HEK293 (cell line): ENCODE measurements around the gene GNG4.
"Not testable (repeated sequence)": the region's sequence is repeated elsewhere in the genome, so short reads cannot be mapped to it uniquely, and the experiment has no call there.

ENCODE experiments used
- GLI4 ChIP-seq: fragments of 450-650 bp; formaldehyde crosslinking; IDR thresholded peaks from 2 replicates; pipeline ENCODE4 v1.5.1; 2016; ENCODE audit warnings: missing biosample characterization, missing genetic modification characterization
- HOXA7 ChIP-seq: sonication (generic); formaldehyde crosslinking; IDR thresholded peaks from 2 replicates; pipeline ENCODE4 v1.8.1; 2022; ENCODE audit warnings: missing genetic modification reagents, borderline replicate concordance
- ZBTB1 ChIP-seq: fragments of 450-650 bp; formaldehyde crosslinking; IDR thresholded peaks from 2 replicates; pipeline ENCODE4 v1.5.1; 2016; ENCODE audit warnings: missing biosample characterization, missing genetic modification characterization
- ZNF10 ChIP-seq: fragments of 450-650 bp; formaldehyde crosslinking; IDR thresholded peaks from 2 replicates; pipeline ENCODE4 v1.5.1; 2017; ENCODE audit warnings: missing biosample characterization, missing genetic modification characterization
- ZNF114 ChIP-seq: fragments of 450-650 bp; formaldehyde crosslinking; IDR thresholded peaks from 2 replicates; pipeline ENCODE4 v1.5.0; 2017; ENCODE audit warnings: missing biosample characterization, missing genetic modification characterization
- ZNF140 ChIP-seq: fragments of 450-650 bp; formaldehyde crosslinking; IDR thresholded peaks from 2 replicates; pipeline ENCODE4 v1.5.1; 2016; ENCODE audit warnings: missing biosample characterization, missing genetic modification characterization
- ZNF157 ChIP-seq: fragments of 450-650 bp; formaldehyde crosslinking; IDR thresholded peaks from 2 replicates; pipeline ENCODE4 v1.5.1; 2016; ENCODE audit warnings: missing biosample characterization, missing genetic modification characterization
- ZNF248 ChIP-seq: fragments of 450-650 bp; formaldehyde crosslinking; IDR thresholded peaks from 2 replicates; pipeline ENCODE4 v1.5.1; 2017; ENCODE audit warnings: missing biosample characterization, missing genetic modification characterization
- ZNF501 ChIP-seq: fragments of 450-650 bp; formaldehyde crosslinking; IDR thresholded peaks from 2 replicates; pipeline ENCODE4 v1.5.1; 2016; ENCODE audit warnings: missing biosample characterization, missing genetic modification characterization
- ZNF792 ChIP-seq: fragments of 450-650 bp; formaldehyde crosslinking; IDR thresholded peaks from 2 replicates; pipeline ENCODE4 v1.5.1; 2016; ENCODE audit warnings: missing biosample characterization, missing genetic modification characterization
- TF ChIP-seq, protein P1 (sequence below): fragments of 450-650 bp; formaldehyde crosslinking; IDR thresholded peaks from 2 replicates; pipeline ENCODE4 v1.5.1; 2016; ENCODE audit warnings: missing biosample characterization, missing genetic modification characterization
- TF ChIP-seq, protein P2 (sequence below): fragments of 450-650 bp; IDR thresholded peaks from 2 replicates; pipeline ENCODE4 v1.5.1; 2018; ENCODE audit warnings: missing biosample characterization, missing genetic modification characterization
- TF ChIP-seq, protein P3 (sequence below): fragments of 450-650 bp; formaldehyde crosslinking; IDR thresholded peaks from 2 replicates; pipeline ENCODE4 v1.5.1; 2016; ENCODE audit warnings: missing biosample characterization, missing genetic modification characterization
- TF ChIP-seq, protein P4 (sequence below): fragments of 450-650 bp; formaldehyde crosslinking; IDR thresholded peaks from 2 replicates; pipeline ENCODE4 v1.5.1; 2016; ENCODE audit warnings: missing biosample characterization, missing genetic modification characterization

DNA sequence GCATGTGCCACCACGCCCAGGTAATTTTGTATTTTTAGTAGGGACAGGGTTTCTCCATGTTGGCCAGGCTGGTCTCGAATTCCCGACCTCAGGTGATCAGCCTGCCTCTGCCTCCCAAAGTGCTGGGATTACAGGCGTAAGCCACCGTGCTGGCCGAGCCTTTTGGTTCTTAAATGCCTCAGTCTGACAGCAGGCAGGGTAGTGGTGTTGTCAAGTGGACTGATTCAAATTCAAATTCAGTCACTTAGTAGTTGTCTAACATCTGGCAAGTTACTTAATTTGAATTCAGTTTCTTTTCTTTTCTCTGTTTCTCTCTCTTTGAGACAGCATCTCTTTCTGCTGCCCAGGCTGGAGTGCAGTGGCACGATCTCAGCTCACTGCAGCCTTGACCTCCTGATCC lies 106.7 kb downstream of the GNG4 start:
- TF ChIP-seq, protein P1, sequence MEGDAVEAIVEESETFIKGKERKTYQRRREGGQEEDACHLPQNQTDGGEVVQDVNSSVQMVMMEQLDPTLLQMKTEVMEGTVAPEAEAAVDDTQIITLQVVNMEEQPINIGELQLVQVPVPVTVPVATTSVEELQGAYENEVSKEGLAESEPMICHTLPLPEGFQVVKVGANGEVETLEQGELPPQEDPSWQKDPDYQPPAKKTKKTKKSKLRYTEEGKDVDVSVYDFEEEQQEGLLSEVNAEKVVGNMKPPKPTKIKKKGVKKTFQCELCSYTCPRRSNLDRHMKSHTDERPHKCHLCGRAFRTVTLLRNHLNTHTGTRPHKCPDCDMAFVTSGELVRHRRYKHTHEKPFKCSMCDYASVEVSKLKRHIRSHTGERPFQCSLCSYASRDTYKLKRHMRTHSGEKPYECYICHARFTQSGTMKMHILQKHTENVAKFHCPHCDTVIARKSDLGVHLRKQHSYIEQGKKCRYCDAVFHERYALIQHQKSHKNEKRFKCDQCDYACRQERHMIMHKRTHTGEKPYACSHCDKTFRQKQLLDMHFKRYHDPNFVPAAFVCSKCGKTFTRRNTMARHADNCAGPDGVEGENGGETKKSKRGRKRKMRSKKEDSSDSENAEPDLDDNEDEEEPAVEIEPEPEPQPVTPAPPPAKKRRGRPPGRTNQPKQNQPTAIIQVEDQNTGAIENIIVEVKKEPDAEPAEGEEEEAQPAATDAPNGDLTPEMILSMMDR, result not testable (repeated sequence)
- TF ChIP-seq, protein P2, sequence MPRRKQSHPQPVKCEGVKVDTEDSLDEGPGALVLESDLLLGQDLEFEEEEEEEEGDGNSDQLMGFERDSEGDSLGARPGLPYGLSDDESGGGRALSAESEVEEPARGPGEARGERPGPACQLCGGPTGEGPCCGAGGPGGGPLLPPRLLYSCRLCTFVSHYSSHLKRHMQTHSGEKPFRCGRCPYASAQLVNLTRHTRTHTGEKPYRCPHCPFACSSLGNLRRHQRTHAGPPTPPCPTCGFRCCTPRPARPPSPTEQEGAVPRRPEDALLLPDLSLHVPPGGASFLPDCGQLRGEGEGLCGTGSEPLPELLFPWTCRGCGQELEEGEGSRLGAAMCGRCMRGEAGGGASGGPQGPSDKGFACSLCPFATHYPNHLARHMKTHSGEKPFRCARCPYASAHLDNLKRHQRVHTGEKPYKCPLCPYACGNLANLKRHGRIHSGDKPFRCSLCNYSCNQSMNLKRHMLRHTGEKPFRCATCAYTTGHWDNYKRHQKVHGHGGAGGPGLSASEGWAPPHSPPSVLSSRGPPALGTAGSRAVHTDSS, result not testable (repeated sequence)
- TF ChIP-seq, protein P3, sequence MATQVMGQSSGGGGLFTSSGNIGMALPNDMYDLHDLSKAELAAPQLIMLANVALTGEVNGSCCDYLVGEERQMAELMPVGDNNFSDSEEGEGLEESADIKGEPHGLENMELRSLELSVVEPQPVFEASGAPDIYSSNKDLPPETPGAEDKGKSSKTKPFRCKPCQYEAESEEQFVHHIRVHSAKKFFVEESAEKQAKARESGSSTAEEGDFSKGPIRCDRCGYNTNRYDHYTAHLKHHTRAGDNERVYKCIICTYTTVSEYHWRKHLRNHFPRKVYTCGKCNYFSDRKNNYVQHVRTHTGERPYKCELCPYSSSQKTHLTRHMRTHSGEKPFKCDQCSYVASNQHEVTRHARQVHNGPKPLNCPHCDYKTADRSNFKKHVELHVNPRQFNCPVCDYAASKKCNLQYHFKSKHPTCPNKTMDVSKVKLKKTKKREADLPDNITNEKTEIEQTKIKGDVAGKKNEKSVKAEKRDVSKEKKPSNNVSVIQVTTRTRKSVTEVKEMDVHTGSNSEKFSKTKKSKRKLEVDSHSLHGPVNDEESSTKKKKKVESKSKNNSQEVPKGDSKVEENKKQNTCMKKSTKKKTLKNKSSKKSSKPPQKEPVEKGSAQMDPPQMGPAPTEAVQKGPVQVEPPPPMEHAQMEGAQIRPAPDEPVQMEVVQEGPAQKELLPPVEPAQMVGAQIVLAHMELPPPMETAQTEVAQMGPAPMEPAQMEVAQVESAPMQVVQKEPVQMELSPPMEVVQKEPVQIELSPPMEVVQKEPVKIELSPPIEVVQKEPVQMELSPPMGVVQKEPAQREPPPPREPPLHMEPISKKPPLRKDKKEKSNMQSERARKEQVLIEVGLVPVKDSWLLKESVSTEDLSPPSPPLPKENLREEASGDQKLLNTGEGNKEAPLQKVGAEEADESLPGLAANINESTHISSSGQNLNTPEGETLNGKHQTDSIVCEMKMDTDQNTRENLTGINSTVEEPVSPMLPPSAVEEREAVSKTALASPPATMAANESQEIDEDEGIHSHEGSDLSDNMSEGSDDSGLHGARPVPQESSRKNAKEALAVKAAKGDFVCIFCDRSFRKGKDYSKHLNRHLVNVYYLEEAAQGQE, result not testable (repeated sequence)
- TF ChIP-seq GLI4 (tag by site-specific recombination); ZBTB1; ZNF792 (tag by site-specific recombination); ZNF157 (tag by site-specific recombination); ZNF10 (tag by site-specific recombination); HOXA7 (CRISPR knock-in tag); ZNF140 (tag by site-specific recombination); ZNF248 (tag by site-specific recombination); ZNF114; ZNF501 (tag by site-specific recombination): not testable (repeated sequence)
- TF ChIP-seq, protein P4, sequence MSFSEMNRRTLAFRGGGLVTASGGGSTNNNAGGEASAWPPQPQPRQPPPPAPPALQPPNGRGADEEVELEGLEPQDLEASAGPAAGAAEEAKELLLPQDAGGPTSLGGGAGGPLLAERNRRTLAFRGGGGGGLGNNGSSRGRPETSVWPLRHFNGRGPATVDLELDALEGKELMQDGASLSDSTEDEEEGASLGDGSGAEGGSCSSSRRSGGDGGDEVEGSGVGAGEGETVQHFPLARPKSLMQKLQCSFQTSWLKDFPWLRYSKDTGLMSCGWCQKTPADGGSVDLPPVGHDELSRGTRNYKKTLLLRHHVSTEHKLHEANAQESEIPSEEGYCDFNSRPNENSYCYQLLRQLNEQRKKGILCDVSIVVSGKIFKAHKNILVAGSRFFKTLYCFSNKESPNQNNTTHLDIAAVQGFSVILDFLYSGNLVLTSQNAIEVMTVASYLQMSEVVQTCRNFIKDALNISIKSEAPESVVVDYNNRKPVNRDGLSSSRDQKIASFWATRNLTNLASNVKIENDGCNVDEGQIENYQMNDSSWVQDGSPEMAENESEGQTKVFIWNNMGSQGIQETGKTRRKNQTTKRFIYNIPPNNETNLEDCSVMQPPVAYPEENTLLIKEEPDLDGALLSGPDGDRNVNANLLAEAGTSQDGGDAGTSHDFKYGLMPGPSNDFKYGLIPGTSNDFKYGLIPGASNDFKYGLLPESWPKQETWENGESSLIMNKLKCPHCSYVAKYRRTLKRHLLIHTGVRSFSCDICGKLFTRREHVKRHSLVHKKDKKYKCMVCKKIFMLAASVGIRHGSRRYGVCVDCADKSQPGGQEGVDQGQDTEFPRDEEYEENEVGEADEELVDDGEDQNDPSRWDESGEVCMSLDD (tag by site-specific recombination), result not testable (repeated sequence)
